Measurements from ENCODE around the gene SLC39A10.

DNA sequence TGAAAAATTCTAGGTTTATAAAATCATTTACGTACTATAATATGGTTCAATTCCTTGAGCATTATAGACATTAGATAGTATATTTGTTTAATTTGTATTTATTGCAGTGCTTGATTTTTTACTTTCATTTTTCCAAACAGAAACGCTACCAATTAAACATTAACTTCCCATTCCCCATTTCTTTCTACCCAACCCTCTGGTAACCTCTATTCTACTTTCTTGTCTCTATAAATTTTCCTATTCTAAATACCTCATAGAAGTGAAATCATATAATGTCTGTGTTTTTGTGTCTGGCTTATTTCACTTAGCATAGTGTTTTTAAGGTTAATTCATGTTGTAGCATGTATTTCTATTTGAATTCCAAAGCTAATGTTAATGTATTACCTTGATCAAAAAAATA is 11.6 kb upstream of the SLC39A10 start:
- TF ChIP-seq CTCF (IDR thresholded peaks at IDR 0.05; ENCODE audit: low read depth, low read length) (no peak), EZH2phosphoT487 (IDR thresholded peaks at IDR 0.05; ENCODE audit: low read depth) (no peak)

Data from OCI-LY3 (cell line).